Endothelial cell (in vitro differentiated cells): ENCODE measurements around the gene DEFB129. TPM values are rescaled to one million over a fixed set of nuclear protein-coding genes. Genes with fewer than 3 reads are reported as not detected.

Experiments used
- DNase-seq: peaks from one replicate; pipeline ENCODE4 v3.0.0; 2021; ENCODE audit warnings: low spot score
- H3K27ac Mint-ChIP-seq: one replicate; pipeline ENCODE4 v1.8.0; 2021; ENCODE audit warnings: mixed read lengths, inconsistent platforms; ENCODE audit not compliant: unreplicated experiment
- H3K27me3 Mint-ChIP-seq: one replicate; pipeline ENCODE4 v1.8.0; 2021; ENCODE audit warnings: mild to moderate bottlenecking, moderate library complexity, mixed read lengths, inconsistent platforms; ENCODE audit not compliant: unreplicated experiment
- H3K36me3 Mint-ChIP-seq: one replicate; pipeline ENCODE4 v1.8.0; 2021; ENCODE audit warnings: mild to moderate bottlenecking, low read depth, mixed read lengths, inconsistent platforms; ENCODE audit not compliant: unreplicated experiment
- H3K4me1 Mint-ChIP-seq: one replicate; pipeline ENCODE4 v1.8.0; 2021; ENCODE audit warnings: mild to moderate bottlenecking, mixed read lengths, inconsistent platforms; ENCODE audit not compliant: unreplicated experiment
- H3K4me3 Mint-ChIP-seq: one replicate; pipeline ENCODE4 v1.8.0; 2021; ENCODE audit warnings: mild to moderate bottlenecking, mixed read lengths, inconsistent platforms; ENCODE audit not compliant: unreplicated experiment
- H3K9me3 Mint-ChIP-seq: one replicate; pipeline ENCODE4 v1.8.0; 2021; ENCODE audit warnings: mixed read lengths, inconsistent platforms; ENCODE audit not compliant: unreplicated experiment
- total RNA-seq: library from RNA; stranded (reverse); fragmentation: NEBNext Ultra II Directional; extraction: Animal tissue kit (Norgen Biotek cat#: 25700); gene quantifications from one replicate; pipeline ENCODE4 v1.2.1, GENCODE V29; 2021; ENCODE audit not compliant: unreplicated experiment
- TF ChIP-seq, protein P1 (sequence below): fragments of 200-600 bp; sonication (generic); IDR thresholded peaks from one replicate; pipeline ENCODE4 v1.5.0; 2021; ENCODE audit warnings: antibody characterized with exemption; ENCODE audit not compliant: unreplicated experiment

DEFB129 gene
- total RNA-seq, 1 donor from 2014 or later: not detected

DNA sequence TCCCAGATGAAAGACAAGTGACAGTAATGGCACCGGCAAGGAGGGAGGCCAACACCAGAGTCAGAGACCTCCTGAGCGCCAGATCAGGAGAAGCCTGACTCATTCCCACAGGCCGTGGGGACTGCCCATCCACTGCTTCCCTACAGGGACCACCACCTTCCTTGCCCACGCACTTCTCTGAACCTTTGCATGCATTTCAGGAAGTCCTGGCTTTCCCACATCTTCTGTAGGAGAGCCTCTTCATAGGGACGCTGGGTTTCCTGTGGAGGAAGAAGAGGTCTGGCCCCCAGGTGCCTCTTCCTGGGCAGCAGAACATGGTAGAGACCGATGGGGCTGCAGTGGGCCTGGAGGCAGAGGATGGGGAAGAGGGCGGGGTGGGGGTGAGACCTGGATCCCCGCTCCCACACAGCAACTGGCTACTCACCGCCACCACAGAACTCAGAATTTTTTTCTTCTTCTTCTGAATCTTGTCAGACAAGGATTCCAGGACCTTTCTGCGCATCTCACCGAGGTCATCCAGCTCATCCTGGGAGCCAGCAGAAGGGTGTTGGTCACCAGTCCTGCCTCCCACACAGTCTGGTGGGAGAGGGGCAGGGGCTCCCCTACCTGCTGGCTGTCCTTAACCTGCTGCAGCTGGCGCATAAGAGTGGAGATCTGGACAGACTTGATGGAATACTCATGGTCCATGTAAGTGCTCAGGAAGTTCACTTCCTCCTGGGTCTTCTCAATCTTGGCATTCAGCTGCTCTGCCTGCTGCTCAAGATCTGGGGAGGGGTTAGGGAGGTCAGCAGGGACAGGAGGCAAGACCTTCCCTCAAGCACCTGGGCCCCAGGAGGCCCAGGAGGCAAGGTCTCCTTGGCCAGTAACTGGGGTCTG is 49.8 kb downstream of the DEFB129 start:
- Mint-ChIP-seq H3K4me1 (no peaks in the 10 kb centered on the region), H3K27ac (no peak overlapping the region), H3K4me3 (peak overlapping the region; percentile 26), H3K27me3 (peaks cover 4% of the 10 kb centered on the region), H3K9me3 (no peaks in the 10 kb centered on the region), H3K36me3 (peaks cover 38% of the 10 kb centered on the region)
- DNase-seq: no peak
- TF ChIP-seq, protein P1, sequence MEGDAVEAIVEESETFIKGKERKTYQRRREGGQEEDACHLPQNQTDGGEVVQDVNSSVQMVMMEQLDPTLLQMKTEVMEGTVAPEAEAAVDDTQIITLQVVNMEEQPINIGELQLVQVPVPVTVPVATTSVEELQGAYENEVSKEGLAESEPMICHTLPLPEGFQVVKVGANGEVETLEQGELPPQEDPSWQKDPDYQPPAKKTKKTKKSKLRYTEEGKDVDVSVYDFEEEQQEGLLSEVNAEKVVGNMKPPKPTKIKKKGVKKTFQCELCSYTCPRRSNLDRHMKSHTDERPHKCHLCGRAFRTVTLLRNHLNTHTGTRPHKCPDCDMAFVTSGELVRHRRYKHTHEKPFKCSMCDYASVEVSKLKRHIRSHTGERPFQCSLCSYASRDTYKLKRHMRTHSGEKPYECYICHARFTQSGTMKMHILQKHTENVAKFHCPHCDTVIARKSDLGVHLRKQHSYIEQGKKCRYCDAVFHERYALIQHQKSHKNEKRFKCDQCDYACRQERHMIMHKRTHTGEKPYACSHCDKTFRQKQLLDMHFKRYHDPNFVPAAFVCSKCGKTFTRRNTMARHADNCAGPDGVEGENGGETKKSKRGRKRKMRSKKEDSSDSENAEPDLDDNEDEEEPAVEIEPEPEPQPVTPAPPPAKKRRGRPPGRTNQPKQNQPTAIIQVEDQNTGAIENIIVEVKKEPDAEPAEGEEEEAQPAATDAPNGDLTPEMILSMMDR: no peak

DNA sequence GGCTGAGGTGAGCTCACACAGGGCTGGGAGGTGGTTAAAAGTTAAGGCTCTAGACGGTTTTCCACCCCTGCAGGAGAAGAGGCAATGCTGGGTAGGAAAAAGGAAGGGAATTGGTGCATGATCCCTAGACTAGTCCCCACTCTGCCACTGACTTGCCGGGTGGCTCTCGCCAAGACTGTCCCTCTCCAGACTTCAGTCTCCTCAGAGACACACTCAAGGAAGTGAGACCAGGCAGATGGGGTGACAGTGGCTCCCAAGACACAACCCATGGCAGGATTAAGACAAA is 50.4 kb downstream of the DEFB129 start:
- TF ChIP-seq, protein P1: no peak
- peaks cover 3% of the 10 kb centered on the region for H3K27me3 Mint-ChIP-seq
- H3K9me3 Mint-ChIP-seq: no peaks in the 10 kb centered on the region
- no peaks in the 10 kb centered on the region for H3K4me1 Mint-ChIP-seq
- no peak for DNase-seq
- H3K27ac Mint-ChIP-seq: no peak overlapping the region
- H3K4me3 Mint-ChIP-seq: peak overlapping the region; percentile 65
- H3K36me3 Mint-ChIP-seq: peaks cover 43% of the 10 kb centered on the region

DNA sequence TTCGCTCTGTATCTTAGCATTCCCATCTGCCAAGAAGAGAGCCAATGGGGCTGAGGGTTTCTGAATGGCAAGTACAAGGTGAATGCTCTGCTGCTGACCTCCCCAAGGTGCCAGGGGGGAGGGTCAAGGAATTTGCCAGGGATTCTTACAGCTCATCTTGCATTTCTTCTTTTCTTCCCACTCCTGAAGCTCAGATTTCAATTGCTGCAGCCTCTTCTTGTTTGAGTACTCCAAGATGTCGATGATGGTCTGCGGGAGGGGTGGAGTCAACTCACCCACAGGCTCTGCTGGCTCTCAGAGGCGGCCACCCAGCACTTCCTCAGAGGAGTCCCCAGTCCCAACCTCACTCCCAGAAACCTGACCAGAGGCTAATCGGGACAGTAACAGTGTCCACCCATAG is 51.1 kb downstream of the DEFB129 start:
- TF ChIP-seq, protein P1: no peak
- Mint-ChIP-seq H3K9me3 (no peaks in the 10 kb centered on the region), H3K4me3 (peak overlapping the region; percentile 69), H3K4me1 (no peaks in the 10 kb centered on the region), H3K36me3 (peaks cover 43% of the 10 kb centered on the region), H3K27ac (no peak overlapping the region), H3K27me3 (peaks cover 1% of the 10 kb centered on the region)
- no peak for DNase-seq

DNA sequence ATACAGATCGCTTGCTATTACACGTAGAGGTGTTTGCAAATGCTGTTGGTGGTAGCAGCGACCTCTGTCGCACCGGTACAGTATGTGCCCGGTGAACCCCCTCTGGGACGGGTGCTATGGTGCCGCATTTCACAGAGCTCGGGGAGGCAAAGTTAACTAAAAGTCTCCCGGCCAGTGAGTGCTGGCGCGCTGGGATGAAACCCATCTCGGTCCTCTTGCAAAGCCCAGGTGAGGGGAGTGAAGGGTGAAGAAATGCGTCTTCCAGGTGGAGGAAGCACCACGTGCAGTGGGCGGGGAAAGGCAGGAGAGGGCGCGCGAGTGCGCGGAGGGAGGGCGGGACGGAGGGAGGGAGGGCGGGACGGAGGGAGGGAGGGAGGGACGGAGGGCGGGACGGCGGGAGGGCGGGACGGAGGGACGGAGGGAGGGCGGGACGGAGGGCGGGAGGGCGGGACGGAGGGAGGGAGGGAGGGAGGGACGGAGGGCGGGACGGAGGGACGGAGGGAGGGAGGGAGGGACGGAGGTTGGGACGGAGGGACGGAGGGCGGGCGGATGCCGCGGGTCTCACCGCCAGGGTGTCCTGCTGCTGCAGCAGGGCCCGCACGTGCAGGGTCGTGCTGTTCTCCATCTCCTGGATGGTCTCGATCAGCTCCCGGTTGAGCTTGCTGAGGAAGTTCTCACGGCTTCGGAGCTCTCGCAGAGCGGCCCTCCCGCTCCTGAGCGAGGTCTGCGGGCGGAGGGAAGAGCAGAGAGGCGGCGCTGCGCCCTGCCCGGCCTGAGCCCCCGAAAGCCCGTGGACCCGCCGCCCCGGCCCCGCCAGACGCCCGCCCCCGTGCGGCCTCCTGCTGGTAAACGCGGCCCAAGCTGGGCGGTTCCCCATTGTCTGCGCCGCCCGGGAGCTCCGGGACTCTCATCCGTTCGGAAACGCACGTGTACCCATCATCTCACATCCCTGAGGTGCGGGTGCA is 51.8 kb downstream of the DEFB129 start:
- H3K4me1 Mint-ChIP-seq: no peaks in the 10 kb centered on the region
- peak; percentile 52 for DNase-seq
- TF ChIP-seq, protein P1: no peak
- H3K27ac Mint-ChIP-seq: no peak overlapping the region
- H3K4me3 Mint-ChIP-seq: peak overlapping the region; percentile 71
- H3K9me3 Mint-ChIP-seq: no peaks in the 10 kb centered on the region
- H3K36me3 Mint-ChIP-seq: peaks cover 43% of the 10 kb centered on the region
- H3K27me3 Mint-ChIP-seq: peaks cover 2% of the 10 kb centered on the region

Other genes starting within 250 kb of the DEFB129 start
- not detected for gene DEFB125, start 139.6 kb upstream of the DEFB129 start, total RNA-seq
- gene DEFB126, start 84.7 kb upstream of the DEFB129 start, total RNA-seq: not detected
- gene DEFB127, start 69.8 kb upstream of the DEFB129 start, total RNA-seq: not detected
- not detected for gene DEFB128, start 37.5 kb upstream of the DEFB129 start, total RNA-seq
- gene DEFB132, start 30.5 kb downstream of the DEFB129 start, total RNA-seq: not detected
- 27.5 TPM for gene C20orf96, start 63.5 kb downstream of the DEFB129 start, total RNA-seq
- gene ZCCHC3, start 70.3 kb downstream of the DEFB129 start, total RNA-seq: 40.0 TPM
- 64.7 TPM for gene SOX12, start 98.3 kb downstream of the DEFB129 start, total RNA-seq
- 43.2 TPM for gene NRSN2, start 119.9 kb downstream of the DEFB129 start, total RNA-seq
- 24.2 TPM for gene TRIB3, start 153.5 kb downstream of the DEFB129 start, total RNA-seq
- 68.8 TPM for gene RBCK1, start 181.0 kb downstream of the DEFB129 start, total RNA-seq
- 29.9 TPM for gene TBC1D20, start 235.3 kb downstream of the DEFB129 start, total RNA-seq